Right lobe of liver (tissue), 4 donors: Measurements from ENCODE around the gene HS6ST3.

Experiments
- CTCF ChIP-seq, 4 donors: fragments of 200-600 bp in 3 of 4; fragments of 450-650 bp in 1 of 4; IDR thresholded peaks; one replicate each; pipeline versions ENCODE4 v1.5.1 to v1.8.0; 2016 to 2022; ENCODE audit warnings: antibody characterized with exemption in 4 of 4, mild to moderate bottlenecking in 2 of 4
- POLR2A ChIP-seq: fragments of 450-650 bp; IDR thresholded peaks from one replicate; pipeline ENCODE4 v1.6.1; 2017; ENCODE audit warnings: antibody characterized with exemption, mild to moderate bottlenecking
- donor health status: DM: no; HTN: no; CAD: no.
- donor health status: DM: no; HTN: no; CAD: no.
- donor health status: DM: no; HTN: yes; CAD: no.

DNA sequence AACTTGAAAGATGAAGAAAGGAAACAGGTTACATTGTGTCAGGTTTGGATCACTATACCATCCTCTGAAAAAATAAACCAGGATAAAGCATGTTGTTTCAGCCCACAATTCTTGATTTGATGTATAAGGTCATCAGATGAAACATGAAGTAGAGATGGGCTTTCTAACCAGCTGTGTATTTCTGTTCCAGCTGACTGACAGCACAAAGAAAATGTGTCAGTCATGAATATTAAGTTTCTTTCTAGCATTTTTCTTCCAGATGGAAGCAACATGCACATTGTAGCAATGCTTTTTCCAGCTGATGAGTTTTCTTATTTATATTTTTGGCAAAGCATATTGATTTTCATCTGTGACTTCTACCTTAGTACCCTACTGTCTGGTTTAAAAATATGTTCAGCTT, 704.8 kb downstream of the HS6ST3 start:
- no peak for TF ChIP-seq POLR2A
- TF ChIP-seq CTCF (IDR thresholded peaks at IDR 0.05), result no peak
